Fibroblast of mammary gland (primary cell): Measurements from ENCODE around the gene RGS9.

Source experiments
- DNase-seq: peaks from one replicate; pipeline ENCODE4 v3.0.0-alpha.2; 2010; ENCODE audit warnings: low read depth
- H3K4me3 ChIP-seq: 2 replicates; pipeline ENCODE4 v1.5.1; 2011; ENCODE audit warnings: low read depth, mild to moderate bottlenecking, low read length, moderate library complexity; ENCODE audit not compliant: control insufficient read depth
- TF ChIP-seq, protein P1 (sequence below): conservative IDR thresholded peaks from 2 replicates; pipeline ENCODE4 v1.5.1; 2011; ENCODE audit warnings: low read depth, low read length, inconsistent platforms; ENCODE audit not compliant: control insufficient read depth, insufficient read depth

RGS9 gene

DNA sequence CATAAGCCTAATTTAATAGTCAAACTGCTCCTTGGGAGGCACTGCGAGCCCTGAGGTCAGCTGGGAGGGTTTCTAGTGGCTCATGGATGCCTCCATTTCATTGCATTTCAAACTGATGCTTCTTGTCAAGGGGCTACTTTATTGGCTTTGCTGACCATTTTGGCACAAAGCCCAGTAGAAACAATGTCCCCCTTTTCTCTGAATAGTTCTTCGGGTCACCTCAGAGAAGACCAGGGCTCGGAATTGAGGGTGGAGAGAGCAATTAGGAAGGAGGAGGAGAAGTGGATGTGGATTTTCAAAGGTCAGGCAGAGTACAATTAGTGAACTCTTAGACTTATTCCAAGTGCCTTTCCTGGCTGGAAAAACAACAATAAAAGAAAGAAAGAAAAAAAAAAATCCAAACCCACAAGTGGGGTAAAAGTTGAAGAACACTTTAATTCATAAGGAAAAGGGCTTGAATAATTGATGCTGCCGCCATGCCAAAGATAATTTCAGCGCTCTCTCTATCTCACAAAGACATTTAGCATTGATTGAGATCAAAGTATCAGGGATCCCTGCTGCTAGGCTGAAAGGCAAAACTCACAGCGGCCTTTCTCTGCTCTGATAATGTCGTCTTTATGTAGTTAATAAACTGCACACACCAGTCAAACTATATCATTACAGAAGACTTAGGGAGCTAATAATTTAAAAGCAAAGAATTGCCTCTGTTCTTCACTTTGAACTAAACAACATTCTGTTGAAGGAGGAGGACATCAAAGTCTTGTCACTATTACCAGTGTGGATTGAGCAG, 122.7 kb downstream of the RGS9 start:
- DNase-seq, result no peak
- H3K4me3 ChIP-seq, result no peak overlapping the region
- TF ChIP-seq, protein P1, sequence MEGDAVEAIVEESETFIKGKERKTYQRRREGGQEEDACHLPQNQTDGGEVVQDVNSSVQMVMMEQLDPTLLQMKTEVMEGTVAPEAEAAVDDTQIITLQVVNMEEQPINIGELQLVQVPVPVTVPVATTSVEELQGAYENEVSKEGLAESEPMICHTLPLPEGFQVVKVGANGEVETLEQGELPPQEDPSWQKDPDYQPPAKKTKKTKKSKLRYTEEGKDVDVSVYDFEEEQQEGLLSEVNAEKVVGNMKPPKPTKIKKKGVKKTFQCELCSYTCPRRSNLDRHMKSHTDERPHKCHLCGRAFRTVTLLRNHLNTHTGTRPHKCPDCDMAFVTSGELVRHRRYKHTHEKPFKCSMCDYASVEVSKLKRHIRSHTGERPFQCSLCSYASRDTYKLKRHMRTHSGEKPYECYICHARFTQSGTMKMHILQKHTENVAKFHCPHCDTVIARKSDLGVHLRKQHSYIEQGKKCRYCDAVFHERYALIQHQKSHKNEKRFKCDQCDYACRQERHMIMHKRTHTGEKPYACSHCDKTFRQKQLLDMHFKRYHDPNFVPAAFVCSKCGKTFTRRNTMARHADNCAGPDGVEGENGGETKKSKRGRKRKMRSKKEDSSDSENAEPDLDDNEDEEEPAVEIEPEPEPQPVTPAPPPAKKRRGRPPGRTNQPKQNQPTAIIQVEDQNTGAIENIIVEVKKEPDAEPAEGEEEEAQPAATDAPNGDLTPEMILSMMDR, result no peak

DNA sequence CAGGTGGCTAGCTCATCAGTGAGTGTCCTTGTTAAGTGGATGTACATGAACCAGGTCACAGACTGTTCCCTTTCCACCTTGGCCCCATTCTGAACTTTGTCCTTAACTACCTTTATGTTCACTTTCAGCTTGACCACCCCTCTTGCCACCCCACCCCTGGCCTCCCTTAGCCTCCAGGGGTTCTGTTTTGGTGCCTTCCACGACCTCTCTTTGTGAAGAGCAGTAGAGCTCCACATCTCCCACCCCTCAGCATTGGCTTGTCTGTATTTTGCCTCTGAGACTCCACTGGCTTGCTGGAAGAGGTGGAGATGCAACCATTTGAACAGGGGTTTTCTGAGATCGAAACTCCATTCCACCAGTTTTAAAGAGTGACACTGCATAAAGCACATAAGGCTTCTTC, 123.5 kb downstream of the RGS9 start:
- TF ChIP-seq, protein P1, result no peak
- no peak for DNase-seq
- no peak overlapping the region for H3K4me3 ChIP-seq

DNA sequence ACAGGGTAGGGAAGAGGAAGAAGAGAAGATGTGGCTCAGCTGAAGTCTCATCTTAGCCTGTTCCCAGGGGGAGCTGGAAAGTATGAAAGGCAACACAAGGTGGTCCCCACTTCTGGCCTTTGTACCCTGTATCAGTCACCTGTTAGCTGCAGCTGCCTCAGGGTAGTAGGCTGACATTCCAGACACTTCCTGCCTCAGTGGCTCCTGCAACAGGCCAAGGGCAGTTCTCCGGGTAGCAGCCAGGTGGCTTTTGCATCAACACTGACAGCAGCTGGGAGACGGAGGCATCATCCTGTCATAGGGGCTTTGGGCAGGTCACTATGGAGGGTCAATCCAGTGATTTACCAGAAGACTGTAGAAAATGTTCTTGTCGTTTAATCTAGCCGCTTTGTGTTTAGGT, 124.0 kb downstream of the RGS9 start:
- no peak overlapping the region for H3K4me3 ChIP-seq
- TF ChIP-seq, protein P1, result no peak
- no peak for DNase-seq

DNA sequence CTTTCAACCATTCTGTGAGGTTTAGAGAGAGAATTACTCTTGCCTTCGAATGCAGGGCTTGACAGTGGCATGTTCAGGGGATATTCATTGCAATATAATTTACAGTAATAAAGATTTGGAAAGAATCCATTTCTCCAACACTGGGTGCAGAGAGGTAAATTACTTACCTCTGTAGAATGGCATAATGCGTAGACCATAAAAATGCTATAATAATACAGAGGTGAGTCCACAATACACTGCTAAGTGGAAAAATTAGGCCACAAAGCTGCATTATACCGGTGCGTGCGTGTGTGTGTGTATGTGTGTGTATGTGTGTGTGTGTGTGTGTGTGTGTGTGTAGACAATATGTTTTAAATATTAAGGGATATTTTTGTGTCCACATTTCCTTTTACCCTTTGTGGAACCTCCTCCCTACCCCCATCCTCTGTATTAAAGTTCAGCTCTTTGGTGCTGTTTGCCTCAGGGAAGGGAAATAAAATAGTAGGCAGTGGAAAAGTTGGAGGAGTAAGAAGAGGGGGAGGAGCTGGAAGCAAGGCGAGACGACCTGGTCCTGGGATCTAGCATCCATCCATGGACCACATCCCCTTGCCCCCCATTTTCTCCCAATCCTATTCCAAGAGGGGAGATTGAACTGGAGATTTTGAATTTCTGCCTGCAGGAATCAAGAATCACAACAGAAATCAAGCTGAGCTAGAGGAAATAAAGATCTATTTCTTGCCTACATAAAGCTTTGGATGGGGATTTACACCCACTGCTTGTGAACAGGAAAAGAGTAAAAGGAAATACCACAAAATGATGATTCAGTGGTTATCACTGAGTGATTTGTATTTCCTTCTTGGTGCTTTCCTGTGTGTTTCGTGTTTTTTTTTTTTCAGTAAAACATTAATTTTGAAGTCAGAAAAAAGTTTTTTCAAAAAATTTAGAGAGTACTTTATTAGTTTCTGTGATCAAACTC, 124.8 kb downstream of the RGS9 start:
- TF ChIP-seq, protein P1, result no peak
- peak; percentile 41 for DNase-seq
- H3K4me3 ChIP-seq, result no peak overlapping the region

DNA sequence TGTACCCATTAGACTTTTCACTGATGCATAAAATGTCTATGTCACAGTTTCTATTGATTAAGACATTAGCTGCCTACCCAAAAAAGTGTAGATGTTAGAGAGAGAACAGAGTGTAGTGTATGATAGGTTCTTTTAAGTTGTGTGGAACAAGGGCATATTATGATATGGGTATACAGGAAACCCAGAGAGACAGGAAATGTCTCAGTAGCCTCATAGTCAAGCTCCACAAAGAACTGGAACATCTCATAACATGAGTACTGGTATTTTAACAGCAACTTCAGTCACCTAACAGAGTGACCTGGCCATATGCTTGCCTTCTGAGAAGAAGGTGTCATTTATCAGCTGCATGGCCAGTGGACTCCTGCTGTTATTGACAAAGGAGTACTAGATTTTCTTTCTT, 128.1 kb downstream of the RGS9 start:
- TF ChIP-seq, protein P1, result no peak
- no peak overlapping the region for H3K4me3 ChIP-seq
- no peak for DNase-seq

DNA sequence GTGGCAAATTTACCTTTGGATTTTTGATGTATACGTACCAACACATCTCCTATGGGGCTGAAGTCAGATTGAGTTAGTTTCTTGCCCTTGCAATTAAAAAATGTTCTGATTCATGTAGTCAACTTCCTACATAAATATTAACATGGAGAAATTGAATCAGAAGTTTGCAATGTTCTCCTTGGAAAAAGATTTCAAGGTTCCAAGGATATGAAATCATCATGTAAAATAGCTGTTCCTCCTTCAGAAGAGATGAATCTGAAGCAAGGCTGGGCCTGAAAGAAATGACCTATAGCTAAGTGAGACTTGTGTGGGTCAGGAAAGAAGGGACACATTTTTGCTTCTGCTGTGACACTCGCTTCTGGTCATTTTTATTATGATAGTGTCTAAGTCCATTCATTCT, 131.7 kb downstream of the RGS9 start:
- H3K4me3 ChIP-seq, result no peak overlapping the region
- DNase-seq, result peak; percentile 14
- TF ChIP-seq, protein P1, result no peak
